ENCODE data around the gene IGF2BP1.
A peak's percentile ranks its signal among the peaks of the same experiment; 100 is the strongest.

The IGF2BP1 gene

GRCh38 chr17:48997103-48997826, at the start of gene IGF2BP1:
IGF2BP1 (plus strand) TSS chr17:48997385; CDS start chr17:48997746, 361 bp downstream.
- peak; percentile 80 for DNase-seq (ENCODE audit: low spot score)

- no peak for DNase-seq (ENCODE audit: low spot score)
Measured at GRCh38 chr17:48951572-48951971, 45.6 kb upstream of the IGF2BP1 start.

GRCh38 chr17:48952904-48953303, 44.3 kb upstream of the IGF2BP1 start:
- DNase-seq (ENCODE audit: low spot score): no peak

GRCh38 chr17:48954300-48954755, 42.9 kb upstream of the IGF2BP1 start:
- peak; percentile 42 for DNase-seq (ENCODE audit: low spot score)

GRCh38 chr17:48960834-48961515, 36.2 kb upstream of the IGF2BP1 start:
- no peak for DNase-seq (ENCODE audit: low spot score)

GRCh38 chr17:48961516-48962233, 35.5 kb upstream of the IGF2BP1 start:
- DNase-seq (ENCODE audit: low spot score): no peak

- DNase-seq (ENCODE audit: low spot score): no peak
Measured at GRCh38 chr17:48970224-48970623, 27.0 kb upstream of the IGF2BP1 start.

GRCh38 chr17:48970865-48971687, 26.1 kb upstream of the IGF2BP1 start:
- no peak for DNase-seq (ENCODE audit: low spot score)

- DNase-seq (ENCODE audit: low spot score): no peak
Measured at GRCh38 chr17:48972749-48973097, 24.5 kb upstream of the IGF2BP1 start.

- no peak for DNase-seq (ENCODE audit: low spot score)
Measured at GRCh38 chr17:48973806-48974205, 23.4 kb upstream of the IGF2BP1 start.

- DNase-seq (ENCODE audit: low spot score): no peak
Measured at GRCh38 chr17:48981927-48982539, 15.2 kb upstream of the IGF2BP1 start.

GRCh38 chr17:48985436-48986245, 11.5 kb upstream of the IGF2BP1 start:
- DNase-seq (ENCODE audit: low spot score): no peak

GRCh38 chr17:48989100-48989499, 8.1 kb upstream of the IGF2BP1 start:
- DNase-seq (ENCODE audit: low spot score): no peak

- DNase-seq (ENCODE audit: low spot score): no peak
Measured at GRCh38 chr17:48990882-48991357, 6.3 kb upstream of the IGF2BP1 start.

- DNase-seq (ENCODE audit: low spot score): no peak
Measured at GRCh38 chr17:48992444-48992843, 4.7 kb upstream of the IGF2BP1 start.

GRCh38 chr17:48993305-48993704, 3.9 kb upstream of the IGF2BP1 start:
- no peak for DNase-seq (ENCODE audit: low spot score)

GRCh38 chr17:48993951-48994350, 3.2 kb upstream of the IGF2BP1 start:
- no peak for DNase-seq (ENCODE audit: low spot score)

GRCh38 chr17:48994549-48995303, 2.5 kb upstream of the IGF2BP1 start:
- no peak for DNase-seq (ENCODE audit: low spot score)

GRCh38 chr17:48995304-48995973, 1.7 kb upstream of the IGF2BP1 start:
- DNase-seq (ENCODE audit: low spot score): no peak

All from HuH-7.5 (cell line).